ENCODE results near the gene ZNF827. TPM values are rescaled to one million over a fixed set of nuclear protein-coding genes. Genes with fewer than 3 reads are reported as not detected.

The ZNF827 gene
- total and polyA plus RNA-seq, 2 of the 8 experiments (the other 6 are each of a cell fraction or from before 2014, with no cell fraction given) = 25.3 to 26.2 TPM

DNA sequence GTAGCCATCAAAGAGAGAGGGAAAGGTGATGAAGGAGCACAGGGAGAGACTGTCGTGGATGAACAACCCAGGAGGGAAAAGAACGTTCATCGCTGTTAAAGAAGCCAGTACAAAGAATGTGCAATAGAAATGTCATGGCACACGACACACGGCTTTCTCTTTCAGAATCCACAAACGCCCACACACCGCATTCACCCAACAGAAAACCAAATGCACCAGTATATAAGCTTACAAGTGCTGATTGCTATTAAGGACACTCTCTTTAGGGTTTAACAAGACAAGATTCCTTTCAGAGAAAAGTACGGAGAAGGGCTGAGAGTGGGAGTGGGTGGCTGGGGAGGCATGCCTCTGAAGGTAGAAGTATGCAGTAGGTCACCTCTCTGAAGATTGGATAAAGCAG lies 178.4 kb downstream of the ZNF827 start:
- Histone ChIP-seq H3K18ac (ENCODE audit: extremely low read depth, low read length) (no peak overlapping the region), H3K9ac (replicated peaks in 1 of 4; ENCODE audit: extremely low read depth in 1 of 4, low read depth in 3 of 4, low read length in 3 of 4) (no peak overlapping the region), H3K27ac (ENCODE audit: low read depth, low read length) (no peak overlapping the region), H3K23ac (ENCODE audit: insufficient read length) (no peak overlapping the region), H4K8ac (ENCODE audit: extremely low read depth, insufficient read depth, low read length) (no peak overlapping the region), H2BK12ac (ENCODE audit: low read depth, low read length) (no peak overlapping the region), H2AK5ac (ENCODE audit: low read depth, low read length) (no peak overlapping the region), H3K9me3 (ENCODE audit: insufficient read depth in 2 of 2, low read depth in 1 of 2, low read length in 1 of 2) (no peaks in the 10 kb centered on the region), H3K27me3 (replicated peaks in 1 of 4; ENCODE audit: control insufficient read depth in 3 of 4, extremely low read depth in 1 of 4, insufficient read depth in 3 of 4, low read length in 3 of 4) (no peaks in the 10 kb centered on the region), H2AFZ (ENCODE audit: low read length) (no peak overlapping the region), H3K4ac (replicated peaks; ENCODE audit: insufficient read length, low read depth, low read length) (no peak overlapping the region), H3K56ac (replicated peaks; ENCODE audit: insufficient read length, low read depth, low read length) (no peak overlapping the region), H4K20me1 (replicated peaks in 1 of 2; ENCODE audit: control insufficient read depth in 1 of 2, insufficient read depth in 2 of 2, low read length in 2 of 2) (no peaks in the 10 kb centered on the region), H4K91ac (replicated peaks; ENCODE audit: insufficient read length, low read length) (no peak overlapping the region), H2BK20ac (ENCODE audit: low read length) (no peak overlapping the region), H3K79me2 (ENCODE audit: control insufficient read depth in 1 of 2, insufficient read depth in 2 of 2, low read length in 2 of 2) (no peaks in the 10 kb centered on the region), H3K79me1 (ENCODE audit: low read depth, low read length) (no peaks in the 10 kb centered on the region), H3K4me3 (ENCODE audit: extremely low read depth in 1 of 4, insufficient read depth in 2 of 4, low read depth in 3 of 4, low read length in 4 of 4) (no peak overlapping the region), H3K14ac (ENCODE audit: insufficient read length) (no peak overlapping the region), H2BK15ac (ENCODE audit: low read length) (no peak overlapping the region), H3K4me1 (replicated peaks in 1 of 4; ENCODE audit: control insufficient read depth in 3 of 4, insufficient read depth in 4 of 4, low read length in 3 of 4) (no peaks in the 10 kb centered on the region), H4K5ac (ENCODE audit: insufficient read length, low read depth, low read length) (no peak overlapping the region), H3K23me2 (ENCODE audit: low read depth, low read length) (no peaks in the 10 kb centered on the region), H3K36me3 (ENCODE audit: control insufficient read depth in 2 of 4, insufficient read depth in 4 of 4, low read length in 3 of 4) (peaks cover 10 to 44% (median 35%) of the 10 kb centered on the region in 4 experiments), H2BK5ac (ENCODE audit: low read depth, low read length) (no peak overlapping the region), H2BK120ac (replicated peaks; ENCODE audit: low read depth, low read length) (no peak overlapping the region), H3K4me2 (ENCODE audit: insufficient read depth in 1 of 2, low read depth in 2 of 2, low read length in 2 of 2) (no peak overlapping the region)
- DNase-seq (ENCODE audit: low read depth in 1 of 2, low spot score in 2 of 2) (no peak), FAIRE-seq (no peak)
- ChIA-PET POLR2A (ENCODE audit: partially characterized antibody) (no interaction called here), CTCF (ENCODE audit: partially characterized antibody) (interaction anchor here (0.7 kb wide), 1 partner anchor 196 kb away, joined by 3 read pairs; no protein-coding TSS in a partner anchor)
- 92% methylated on average over 8 of the region's 8 CpGs; no CpG with 5 or more reads in 1 of the 2 experiments for whole genome bisulfite sequencing, 2 experiments (ENCODE audit: extremely low coverage in 1 of 2, insufficient coverage in 1 of 2, insufficient read length in 1 of 2, insufficient replicate concordance in 2 of 2, low coverage in 1 of 2, low lambda C conversion rate in 2 of 2, missing lambda C conversion rate in 1 of 2)
- no peak for TF ChIP-seq SIN3A (conservative IDR thresholded peaks at IDR 0.05 in 1 of 2, IDR thresholded peaks at IDR 0.05 in 1 of 2; ENCODE audit: low read depth in 1 of 2, low read length in 2 of 2)

Data from H1 (cell line).